Neuron (in vitro differentiated cells): ENCODE results near the gene OGFR.
A peak's percentile ranks its signal among the peaks of the same experiment; 100 is the strongest.

ENCODE experiments used
- H2AFZ ChIP-seq: one replicate; pipeline ENCODE4 v1.6.1; 2013; ENCODE audit warnings: low read depth, mild to moderate bottlenecking, inconsistent platforms, low read length, moderate library complexity
- H3K27me3 ChIP-seq: one replicate; pipeline ENCODE4 v1.6.1; 2013; ENCODE audit warnings: low read length; ENCODE audit not compliant: insufficient read depth
- H3K36me3 ChIP-seq: one replicate; pipeline ENCODE4 v1.6.1; 2013; ENCODE audit warnings: low read length; ENCODE audit not compliant: insufficient read depth
- H3K4me1 ChIP-seq: one replicate; pipeline ENCODE4 v1.6.1; 2013; ENCODE audit warnings: low read length; ENCODE audit not compliant: insufficient read depth
- H3K4me3 ChIP-seq: 2 replicates; pipeline ENCODE4 v1.5.1; 2013; ENCODE audit warnings: mild to moderate bottlenecking, low read length, moderate library complexity
- H3K9me3 ChIP-seq: one replicate; pipeline ENCODE4 v1.6.1; 2013; ENCODE audit warnings: low read length

The OGFR gene

GRCh38 chr20:62805155-62805710 lies 598 bp downstream of the OGFR start:
- Histone ChIP-seq H3K9me3 (no peaks in the 10 kb centered on the region), H3K4me1 (peaks cover 15% of the 10 kb centered on the region), H3K4me3 (peak overlapping the region; percentile 78), H3K27me3 (no peaks in the 10 kb centered on the region), H2AFZ (no peak overlapping the region), H3K36me3 (peaks cover 23% of the 10 kb centered on the region)

GRCh38 chr20:62805711-62806382 lies 1.2 kb downstream of the OGFR start:
- H3K4me3 ChIP-seq = peak overlapping the region; percentile 78
- H3K27me3 ChIP-seq = no peaks in the 10 kb centered on the region
- no peak overlapping the region for H2AFZ ChIP-seq
- no peaks in the 10 kb centered on the region for H3K9me3 ChIP-seq
- peaks cover 15% of the 10 kb centered on the region for H3K4me1 ChIP-seq
- H3K36me3 ChIP-seq = peaks cover 22% of the 10 kb centered on the region

GRCh38 chr20:62806383-62807050 lies 1.9 kb downstream of the OGFR start:
- H3K27me3 ChIP-seq = no peaks in the 10 kb centered on the region
- peaks cover 21% of the 10 kb centered on the region for H3K36me3 ChIP-seq
- no peak overlapping the region for H2AFZ ChIP-seq
- H3K4me1 ChIP-seq = peaks cover 15% of the 10 kb centered on the region
- H3K4me3 ChIP-seq = peak overlapping the region; percentile 78
- H3K9me3 ChIP-seq = no peaks in the 10 kb centered on the region

GRCh38 chr20:62807444-62808210 lies 3.0 kb downstream of the OGFR start:
- H3K9me3 ChIP-seq = no peaks in the 10 kb centered on the region
- H3K4me1 ChIP-seq = peaks cover 15% of the 10 kb centered on the region
- peaks cover 30% of the 10 kb centered on the region for H3K36me3 ChIP-seq
- H2AFZ ChIP-seq = no peak overlapping the region
- H3K27me3 ChIP-seq = no peaks in the 10 kb centered on the region
- H3K4me3 ChIP-seq = no peak overlapping the region

- no peaks in the 10 kb centered on the region for H3K9me3 ChIP-seq
- H3K4me3 ChIP-seq = no peak overlapping the region
- peaks cover 15% of the 10 kb centered on the region for H3K4me1 ChIP-seq
- no peak overlapping the region for H2AFZ ChIP-seq
- peaks cover 30% of the 10 kb centered on the region for H3K36me3 ChIP-seq
- H3K27me3 ChIP-seq = no peaks in the 10 kb centered on the region
These were observed 3.7 kb downstream of the OGFR start for GRCh38 chr20:62808211-62808865.

GRCh38 chr20:62809530-62810428 lies 5.1 kb downstream of the OGFR start:
- no peak overlapping the region for H2AFZ ChIP-seq
- H3K9me3 ChIP-seq = no peaks in the 10 kb centered on the region
- H3K36me3 ChIP-seq = peaks cover 30% of the 10 kb centered on the region
- H3K4me1 ChIP-seq = peaks cover 15% of the 10 kb centered on the region
- no peaks in the 10 kb centered on the region for H3K27me3 ChIP-seq
- no peak overlapping the region for H3K4me3 ChIP-seq

GRCh38 chr20:62811320-62811719 lies 6.7 kb downstream of the OGFR start:
- H3K4me3 ChIP-seq = no peak overlapping the region
- no peaks in the 10 kb centered on the region for H3K9me3 ChIP-seq
- H3K27me3 ChIP-seq = peaks cover 14% of the 10 kb centered on the region
- no peak overlapping the region for H2AFZ ChIP-seq
- H3K4me1 ChIP-seq = peaks cover 12% of the 10 kb centered on the region
- peaks cover 30% of the 10 kb centered on the region for H3K36me3 ChIP-seq

GRCh38 chr20:62811720-62812119 lies 7.1 kb downstream of the OGFR start:
- H3K27me3 ChIP-seq = peaks cover 18% of the 10 kb centered on the region
- peaks cover 11% of the 10 kb centered on the region for H3K4me1 ChIP-seq
- H3K36me3 ChIP-seq = peaks cover 30% of the 10 kb centered on the region
- no peaks in the 10 kb centered on the region for H3K9me3 ChIP-seq
- no peak overlapping the region for H3K4me3 ChIP-seq
- no peak overlapping the region for H2AFZ ChIP-seq

- no peak overlapping the region for H3K4me3 ChIP-seq
- no peaks in the 10 kb centered on the region for H3K9me3 ChIP-seq
- no peak overlapping the region for H2AFZ ChIP-seq
- peaks cover 30% of the 10 kb centered on the region for H3K36me3 ChIP-seq
- H3K4me1 ChIP-seq = peaks cover 9% of the 10 kb centered on the region
- H3K27me3 ChIP-seq = peaks cover 21% of the 10 kb centered on the region
These were observed 7.7 kb downstream of the OGFR start for GRCh38 chr20:62812181-62812906.

- Histone ChIP-seq H3K27me3 (peaks cover 26% of the 10 kb centered on the region), H3K4me3 (no peak overlapping the region), H3K9me3 (no peaks in the 10 kb centered on the region), H3K4me1 (peaks cover 9% of the 10 kb centered on the region), H2AFZ (no peak overlapping the region), H3K36me3 (peaks cover 28% of the 10 kb centered on the region)
These were observed 8.2 kb downstream of the OGFR start for GRCh38 chr20:62812907-62813200.

- Histone ChIP-seq H3K27me3 (peaks cover 33% of the 10 kb centered on the region), H3K9me3 (no peaks in the 10 kb centered on the region), H3K4me1 (peaks cover 9% of the 10 kb centered on the region), H3K4me3 (no peak overlapping the region), H2AFZ (no peak overlapping the region), H3K36me3 (peaks cover 27% of the 10 kb centered on the region)
These were observed 9.0 kb downstream of the OGFR start for GRCh38 chr20:62813588-62813987.
